ENCODE data around the gene SYN1. TPM values are rescaled to one million over a fixed set of nuclear protein-coding genes. Genes with fewer than 3 reads are reported as not detected.
"Not testable (repeated sequence)": the region's sequence is repeated elsewhere in the genome, so short reads cannot be mapped to it uniquely, and the experiment has no call there.

SYN1 gene
- 2.9 TPM for total RNA-seq (ENCODE audit: unreplicated experiment)
- long read RNA-seq, partial matches to known transcripts: 1 of 1 reads
- long read RNA-seq, other reads (novel, unspliced or antisense): 0 of 1 reads

DNA sequence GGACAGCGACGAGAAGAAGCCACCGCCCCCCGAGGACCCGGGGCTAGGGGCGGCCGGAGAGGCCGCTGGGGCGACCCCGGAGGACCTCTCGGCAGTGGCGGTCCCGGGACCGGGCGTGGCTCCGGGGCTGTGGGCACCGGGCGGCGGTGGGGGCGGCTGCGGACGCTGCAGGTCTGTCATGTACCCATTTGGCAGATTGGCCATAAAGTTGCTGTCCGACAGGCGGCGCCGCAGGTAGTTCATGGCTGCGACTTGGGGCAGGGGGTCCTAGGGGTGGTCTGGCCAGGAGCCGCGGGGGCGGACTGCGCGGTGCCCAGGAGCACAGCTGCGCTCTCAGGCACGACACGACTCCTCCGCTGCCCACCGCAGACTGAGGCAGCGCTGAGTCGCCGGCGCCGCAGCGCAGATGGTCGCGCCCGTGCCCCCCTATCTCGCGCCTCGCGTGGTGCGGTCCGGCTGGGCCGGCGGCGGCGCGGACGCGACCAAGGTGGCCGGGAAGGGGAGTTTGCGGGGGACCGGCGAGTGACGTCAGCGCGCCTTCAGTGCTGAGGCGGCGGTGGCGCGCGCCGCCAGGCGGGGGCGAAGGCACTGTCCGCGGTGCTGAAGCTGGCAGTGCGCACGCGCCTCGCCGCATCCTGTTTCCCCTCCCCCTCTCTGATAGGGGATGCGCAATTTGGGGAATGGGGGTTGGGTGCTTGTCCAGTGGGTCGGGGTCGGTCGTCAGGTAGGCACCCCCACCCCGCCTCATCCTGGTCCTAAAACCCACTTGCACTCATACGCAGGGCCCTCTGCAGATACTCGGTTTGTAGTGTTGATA lies at the start of gene SYN1:
Gene SYN1 (minus strand): TSS at position 372 of the 817 bp plus-strand sequence. CDS start 129 bp downstream, at position 243.
- H3K27me3 Mint-ChIP-seq (ENCODE audit: unreplicated experiment): peaks cover 8% of the 10 kb centered on the region
- TF ChIP-seq, protein P1, sequence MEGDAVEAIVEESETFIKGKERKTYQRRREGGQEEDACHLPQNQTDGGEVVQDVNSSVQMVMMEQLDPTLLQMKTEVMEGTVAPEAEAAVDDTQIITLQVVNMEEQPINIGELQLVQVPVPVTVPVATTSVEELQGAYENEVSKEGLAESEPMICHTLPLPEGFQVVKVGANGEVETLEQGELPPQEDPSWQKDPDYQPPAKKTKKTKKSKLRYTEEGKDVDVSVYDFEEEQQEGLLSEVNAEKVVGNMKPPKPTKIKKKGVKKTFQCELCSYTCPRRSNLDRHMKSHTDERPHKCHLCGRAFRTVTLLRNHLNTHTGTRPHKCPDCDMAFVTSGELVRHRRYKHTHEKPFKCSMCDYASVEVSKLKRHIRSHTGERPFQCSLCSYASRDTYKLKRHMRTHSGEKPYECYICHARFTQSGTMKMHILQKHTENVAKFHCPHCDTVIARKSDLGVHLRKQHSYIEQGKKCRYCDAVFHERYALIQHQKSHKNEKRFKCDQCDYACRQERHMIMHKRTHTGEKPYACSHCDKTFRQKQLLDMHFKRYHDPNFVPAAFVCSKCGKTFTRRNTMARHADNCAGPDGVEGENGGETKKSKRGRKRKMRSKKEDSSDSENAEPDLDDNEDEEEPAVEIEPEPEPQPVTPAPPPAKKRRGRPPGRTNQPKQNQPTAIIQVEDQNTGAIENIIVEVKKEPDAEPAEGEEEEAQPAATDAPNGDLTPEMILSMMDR (IDR thresholded peaks at IDR 0.05; ENCODE audit: unreplicated experiment): no peak
- no peaks in the 10 kb centered on the region for H3K4me1 Mint-ChIP-seq (ENCODE audit: unreplicated experiment)
- H3K4me3 Mint-ChIP-seq (ENCODE audit: unreplicated experiment): no peak within 1 kb of the TSS
- H3K9me3 Mint-ChIP-seq (ENCODE audit: unreplicated experiment): no peaks in the 10 kb centered on the region
- peaks cover 4% of the 10 kb centered on the region for H3K36me3 Mint-ChIP-seq (ENCODE audit: low read depth, unreplicated experiment)
- DNase-seq (ENCODE audit: low spot score): peak; percentile 74
- H3K27ac Mint-ChIP-seq (ENCODE audit: unreplicated experiment): no peak within 1 kb of the TSS

DNA sequence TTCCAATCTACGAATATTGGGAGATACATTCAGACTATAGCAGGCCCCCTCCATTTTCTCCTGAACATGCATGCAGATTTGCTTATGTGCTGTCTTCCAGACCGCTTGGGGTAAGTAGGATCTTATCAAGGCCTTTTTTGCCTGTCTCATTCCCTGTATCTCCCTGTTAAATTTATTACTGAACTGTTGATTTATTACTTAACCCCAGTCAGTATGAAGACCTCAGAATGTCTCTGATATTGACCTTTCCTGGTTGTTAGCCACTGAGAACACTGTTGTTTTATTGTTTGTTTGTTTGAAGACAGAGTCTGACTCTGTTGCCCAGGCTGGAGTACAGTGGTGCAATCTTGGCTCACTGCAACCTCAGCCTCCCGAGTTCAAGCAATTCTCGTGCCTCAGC lies 46.1 kb upstream of the SYN1 start:
- H3K4me1 Mint-ChIP-seq (ENCODE audit: unreplicated experiment); H3K9me3 Mint-ChIP-seq (ENCODE audit: unreplicated experiment); H3K27ac Mint-ChIP-seq (ENCODE audit: unreplicated experiment); H3K36me3 Mint-ChIP-seq (ENCODE audit: low read depth, unreplicated experiment); H3K27me3 Mint-ChIP-seq (ENCODE audit: unreplicated experiment); H3K4me3 Mint-ChIP-seq (ENCODE audit: unreplicated experiment); DNase-seq (ENCODE audit: low spot score): not testable (repeated sequence)

DNA sequence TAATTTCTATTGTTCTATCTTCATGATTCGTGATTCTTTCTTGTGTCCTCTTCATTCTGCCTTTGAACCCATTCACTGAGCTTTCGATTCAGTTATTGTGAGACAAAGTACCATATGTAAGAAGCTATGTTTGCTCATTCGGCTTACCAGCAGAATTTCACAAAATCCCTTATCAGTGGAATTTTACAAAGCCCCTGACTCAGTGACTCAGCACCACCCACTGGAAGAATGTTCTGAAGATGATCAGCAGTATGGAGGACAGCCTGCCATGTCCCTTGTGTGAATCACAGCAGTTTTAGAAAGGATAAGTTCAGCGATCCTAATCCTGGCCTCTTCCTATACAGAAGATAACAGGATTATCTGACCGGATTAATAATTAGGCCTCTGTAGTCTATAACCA lies 45.1 kb upstream of the SYN1 start:
- TF ChIP-seq, protein P1 (IDR thresholded peaks at IDR 0.05; ENCODE audit: unreplicated experiment): no peak
- H3K9me3 Mint-ChIP-seq (ENCODE audit: unreplicated experiment): no peaks in the 10 kb centered on the region
- no peaks in the 10 kb centered on the region for H3K36me3 Mint-ChIP-seq (ENCODE audit: low read depth, unreplicated experiment)
- no peak for DNase-seq (ENCODE audit: low spot score)
- H3K27ac Mint-ChIP-seq (ENCODE audit: unreplicated experiment): no peak overlapping the region
- no peaks in the 10 kb centered on the region for H3K4me1 Mint-ChIP-seq (ENCODE audit: unreplicated experiment)
- H3K4me3 Mint-ChIP-seq (ENCODE audit: unreplicated experiment): no peak overlapping the region
- H3K27me3 Mint-ChIP-seq (ENCODE audit: unreplicated experiment): no peaks in the 10 kb centered on the region

DNA sequence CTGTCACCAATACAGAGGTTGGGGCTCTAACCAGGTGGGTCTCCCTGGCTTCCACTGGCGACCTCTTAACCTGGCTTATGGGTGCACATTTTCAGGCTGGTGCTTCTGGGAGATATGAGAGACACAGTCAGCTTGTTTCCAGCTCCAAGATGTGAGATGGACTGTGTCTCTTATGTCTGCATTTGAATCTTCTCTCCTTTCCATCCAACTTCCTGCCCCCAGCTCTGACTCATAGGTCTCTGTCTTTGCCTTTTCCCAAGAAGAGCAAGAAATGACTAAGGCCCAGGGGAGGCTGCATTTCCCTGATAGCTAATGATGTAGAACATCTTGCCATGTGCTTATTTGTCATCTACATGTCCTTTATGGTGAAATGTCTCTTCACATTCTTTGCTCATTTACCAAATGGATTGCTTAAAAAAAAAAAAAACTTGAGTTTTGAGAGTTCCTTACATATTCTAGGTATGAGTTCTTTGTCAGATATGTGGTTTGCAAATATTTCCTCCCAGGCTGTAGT lies 42.5 kb upstream of the SYN1 start:
- Mint-ChIP-seq H3K9me3 (ENCODE audit: unreplicated experiment) (no peaks in the 10 kb centered on the region), H3K27me3 (ENCODE audit: unreplicated experiment) (no peaks in the 10 kb centered on the region), H3K36me3 (ENCODE audit: low read depth, unreplicated experiment) (no peaks in the 10 kb centered on the region), H3K4me3 (ENCODE audit: unreplicated experiment) (no peak overlapping the region), H3K27ac (ENCODE audit: unreplicated experiment) (no peak overlapping the region), H3K4me1 (ENCODE audit: unreplicated experiment) (no peaks in the 10 kb centered on the region)
- no peak for DNase-seq (ENCODE audit: low spot score)
- TF ChIP-seq, protein P1 (IDR thresholded peaks at IDR 0.05; ENCODE audit: unreplicated experiment): no peak

DNA sequence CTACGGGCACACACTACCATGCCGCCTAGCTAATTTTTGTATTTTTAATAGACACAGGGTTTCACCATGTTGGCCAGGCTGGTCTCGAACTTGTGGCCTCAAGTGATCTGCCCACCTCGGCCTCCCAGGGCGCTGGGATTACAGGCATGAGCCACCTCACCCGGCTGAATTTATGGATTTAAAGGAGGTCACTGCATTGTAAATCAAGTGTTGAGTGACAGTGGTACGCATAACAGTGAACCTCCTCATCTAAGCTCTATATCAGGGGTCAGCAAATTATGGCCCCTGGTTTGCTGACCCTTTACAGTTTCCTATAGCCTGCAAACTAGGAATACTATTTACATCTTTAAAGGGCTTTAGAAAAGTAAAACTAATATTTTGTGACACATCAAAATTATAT lies 41.9 kb upstream of the SYN1 start:
- no peak for DNase-seq (ENCODE audit: low spot score)
- TF ChIP-seq, protein P1 (IDR thresholded peaks at IDR 0.05; ENCODE audit: unreplicated experiment): no peak
- Mint-ChIP-seq H3K9me3 (ENCODE audit: unreplicated experiment) (no peaks in the 10 kb centered on the region), H3K4me3 (ENCODE audit: unreplicated experiment) (no peak overlapping the region), H3K27me3 (ENCODE audit: unreplicated experiment) (no peaks in the 10 kb centered on the region), H3K4me1 (ENCODE audit: unreplicated experiment) (no peaks in the 10 kb centered on the region), H3K36me3 (ENCODE audit: low read depth, unreplicated experiment) (peaks cover 2% of the 10 kb centered on the region), H3K27ac (ENCODE audit: unreplicated experiment) (no peak overlapping the region)
